RCC 7860 (cell line): ENCODE measurements around the gene HMGN1.
"Not testable (repeated sequence)": the region's sequence is repeated elsewhere in the genome, so short reads cannot be mapped to it uniquely, and the experiment has no call there.

Experiments
- DNase-seq: peaks from one replicate; pipeline ENCODE4 v3.0.0-alpha.2; 2015; ENCODE audit warnings: low spot score
- FAIRE-seq: peaks from 2 replicates; lab custom pipeline; 2012; peaks lifted over from hg19 to GRCh38; lab: Jason Lieb, UNC

The HMGN1 gene

GRCh38 chr21:39369896-39370288 lies 21.0 kb upstream of the HMGN1 start:
- not testable (repeated sequence) for FAIRE-seq, DNase-seq

- FAIRE-seq (no peak), DNase-seq (no peak)
Measured at GRCh38 chr21:39367783-39368182, 18.9 kb upstream of the HMGN1 start.

GRCh38 chr21:39366563-39366962 lies 17.7 kb upstream of the HMGN1 start:
- no peak for DNase-seq
- no peak for FAIRE-seq

GRCh38 chr21:39364949-39365348 lies 16.1 kb upstream of the HMGN1 start:
- FAIRE-seq (no peak), DNase-seq (no peak)

GRCh38 chr21:39363607-39364555 lies 15.0 kb upstream of the HMGN1 start:
- no peak for FAIRE-seq

GRCh38 chr21:39362733-39363132 lies 13.8 kb upstream of the HMGN1 start:
- FAIRE-seq = no peak

More at GRCh38 chr21:39363607-39364555, 15.0 kb upstream of the HMGN1 start:
- DNase-seq = no peak

GRCh38 chr21:39359382-39359781 lies 10.5 kb upstream of the HMGN1 start:
- DNase-seq = no peak
- FAIRE-seq = no peak

More at GRCh38 chr21:39362733-39363132, 13.8 kb upstream of the HMGN1 start:
- DNase-seq = no peak

GRCh38 chr21:39353295-39353694 lies 4.4 kb upstream of the HMGN1 start:
- no peak for DNase-seq
- FAIRE-seq = no peak

GRCh38 chr21:39350094-39351005 lies 1.5 kb upstream of the HMGN1 start:
- FAIRE-seq = no peak
- no peak for DNase-seq

- DNase-seq (peak; percentile 92), FAIRE-seq (peak; percentile 59)
Measured at GRCh38 chr21:39349211-39350093, 564 bp upstream of the HMGN1 start.

- FAIRE-seq = no peak
- DNase-seq = no peak
Measured at GRCh38 chr21:39348040-39348354, 891 bp downstream of the HMGN1 start.

- no peak for FAIRE-seq
- no peak for DNase-seq
Measured at GRCh38 chr21:39347537-39347936, 1.4 kb downstream of the HMGN1 start.

GRCh38 chr21:39346671-39347331 lies 2.1 kb downstream of the HMGN1 start:
- DNase-seq = no peak
- FAIRE-seq = no peak

- FAIRE-seq (no peak), DNase-seq (no peak)
Measured at GRCh38 chr21:39346206-39346605, 2.7 kb downstream of the HMGN1 start.

GRCh38 chr21:39345440-39345839 lies 3.4 kb downstream of the HMGN1 start:
- FAIRE-seq (no peak), DNase-seq (no peak)

- FAIRE-seq (no peak), DNase-seq (no peak)
Measured at GRCh38 chr21:39344848-39345247, 4.0 kb downstream of the HMGN1 start.

- FAIRE-seq (no peak), DNase-seq (no peak)
Measured at GRCh38 chr21:39341249-39341923, 7.5 kb downstream of the HMGN1 start.

GRCh38 chr21:39340687-39341086 lies 8.2 kb downstream of the HMGN1 start:
- DNase-seq (no peak), FAIRE-seq (no peak)

GRCh38 chr21:39339231-39339630 lies 9.7 kb downstream of the HMGN1 start:
- FAIRE-seq (no peak), DNase-seq (no peak)
